GM19463 (cell line): ENCODE measurements around the gene DEPP1.

Experiments used
- ATAC-seq: cut with Tn5 transposase; IDR thresholded peaks from one replicate; pipeline ENCODE4 v1.9.1; 2021; ENCODE audit warnings: mild to moderate bottlenecking, moderate library complexity; ENCODE audit not compliant: unreplicated experiment

Gene DEPP1

GRCh38 chr10:44993922-44994751 lies 15.5 kb upstream of the DEPP1 start:
- no peak for ATAC-seq

GRCh38 chr10:44993226-44993921 lies 14.8 kb upstream of the DEPP1 start:
- no peak for ATAC-seq

GRCh38 chr10:44992732-44993225 lies 14.2 kb upstream of the DEPP1 start:
- no peak for ATAC-seq

GRCh38 chr10:44992070-44992731 lies 13.6 kb upstream of the DEPP1 start:
- ATAC-seq, result no peak

- ATAC-seq, result no peak
These were observed 13.0 kb upstream of the DEPP1 start for GRCh38 chr10:44991571-44991970.

GRCh38 chr10:44990965-44991364 lies 12.4 kb upstream of the DEPP1 start:
- ATAC-seq, result no peak

GRCh38 chr10:44990302-44990655 lies 11.7 kb upstream of the DEPP1 start:
- no peak for ATAC-seq

GRCh38 chr10:44989597-44990301 lies 11.1 kb upstream of the DEPP1 start:
- no peak for ATAC-seq

GRCh38 chr10:44988957-44989585 lies 10.5 kb upstream of the DEPP1 start:
- ATAC-seq, result no peak

GRCh38 chr10:44986670-44987069 lies 8.1 kb upstream of the DEPP1 start:
- ATAC-seq, result no peak

- ATAC-seq, result no peak
These were observed 7.6 kb upstream of the DEPP1 start for GRCh38 chr10:44986179-44986578.

- ATAC-seq, result no peak
These were observed 6.6 kb upstream of the DEPP1 start for GRCh38 chr10:44985175-44985681.

- no peak for ATAC-seq
These were observed 6.1 kb upstream of the DEPP1 start for GRCh38 chr10:44984671-44985101.

- no peak for ATAC-seq
These were observed 5.3 kb upstream of the DEPP1 start for GRCh38 chr10:44983895-44984278.

- ATAC-seq, result no peak
These were observed 4.7 kb upstream of the DEPP1 start for GRCh38 chr10:44983066-44983894.

- no peak for ATAC-seq
These were observed 3.9 kb upstream of the DEPP1 start for GRCh38 chr10:44982496-44982895.

- ATAC-seq, result no peak
These were observed 3.5 kb upstream of the DEPP1 start for GRCh38 chr10:44982114-44982460.

GRCh38 chr10:44981172-44982113 lies 2.8 kb upstream of the DEPP1 start:
- ATAC-seq, result peak; percentile 62
